GOT3 (cell line): Measurements from ENCODE around the gene CELSR3.

Experiments
- DNase-seq: peaks from one replicate; lab custom pipeline; 2025; ENCODE audit warnings: mixed read lengths; lab: John Stamatoyannopoulos, UW

Gene CELSR3

DNA sequence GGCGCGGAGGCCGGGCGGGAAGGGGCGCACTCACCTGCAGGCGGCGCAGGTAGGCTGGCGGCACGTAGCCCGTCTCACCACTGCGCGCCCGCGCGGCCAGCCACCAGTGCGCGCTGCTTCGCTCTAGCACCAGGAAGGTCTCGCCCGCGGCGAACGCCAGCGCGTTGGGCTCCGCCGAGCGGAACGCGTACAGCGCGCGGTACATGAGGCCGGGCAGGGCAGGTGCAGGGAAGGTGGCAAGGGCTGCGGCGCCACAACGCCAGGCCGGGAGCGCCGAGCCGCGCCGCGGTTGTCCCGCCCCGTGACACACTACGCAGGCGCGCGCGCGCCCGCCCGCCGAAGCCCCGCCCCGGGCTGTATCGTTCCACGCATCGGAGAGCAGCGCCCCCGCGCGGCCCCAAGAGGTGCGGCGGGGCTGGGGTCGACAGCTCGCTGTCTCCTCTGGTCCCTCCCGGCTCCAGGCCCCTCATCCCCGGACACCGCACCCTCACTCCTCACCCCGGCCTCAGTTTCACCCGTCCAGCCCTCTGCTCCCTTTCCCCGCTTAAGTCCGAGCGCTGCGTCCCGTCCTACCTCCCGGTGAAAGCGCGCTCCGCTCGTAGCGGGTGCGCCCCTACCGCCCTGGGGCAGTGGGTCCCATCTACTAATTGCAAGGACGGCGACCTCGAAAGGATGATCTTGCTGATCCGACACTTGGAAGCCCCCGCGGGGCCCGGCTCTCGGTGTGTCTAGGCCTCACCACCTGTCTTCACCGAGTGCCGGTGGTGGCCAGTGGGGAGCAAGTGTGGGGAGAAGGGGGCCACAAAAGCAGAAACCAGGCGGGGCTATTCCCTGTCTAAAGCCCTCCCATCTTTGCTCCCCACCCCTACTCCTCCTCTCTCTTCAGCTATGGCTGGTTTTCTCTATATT is 23.2 kb upstream of the CELSR3 start, which contains the start of gene NCKIPSD:
TSS of gene NCKIPSD (minus strand) at position 313 of the 909 bp plus-strand sequence. CDS start at position 205, 108 bp downstream.
- DNase-seq = peak; percentile 61

- DNase-seq = no peak
Measured at GRCh38 chr3:48685293-48685602, 22.6 kb upstream of the CELSR3 start.

DNA sequence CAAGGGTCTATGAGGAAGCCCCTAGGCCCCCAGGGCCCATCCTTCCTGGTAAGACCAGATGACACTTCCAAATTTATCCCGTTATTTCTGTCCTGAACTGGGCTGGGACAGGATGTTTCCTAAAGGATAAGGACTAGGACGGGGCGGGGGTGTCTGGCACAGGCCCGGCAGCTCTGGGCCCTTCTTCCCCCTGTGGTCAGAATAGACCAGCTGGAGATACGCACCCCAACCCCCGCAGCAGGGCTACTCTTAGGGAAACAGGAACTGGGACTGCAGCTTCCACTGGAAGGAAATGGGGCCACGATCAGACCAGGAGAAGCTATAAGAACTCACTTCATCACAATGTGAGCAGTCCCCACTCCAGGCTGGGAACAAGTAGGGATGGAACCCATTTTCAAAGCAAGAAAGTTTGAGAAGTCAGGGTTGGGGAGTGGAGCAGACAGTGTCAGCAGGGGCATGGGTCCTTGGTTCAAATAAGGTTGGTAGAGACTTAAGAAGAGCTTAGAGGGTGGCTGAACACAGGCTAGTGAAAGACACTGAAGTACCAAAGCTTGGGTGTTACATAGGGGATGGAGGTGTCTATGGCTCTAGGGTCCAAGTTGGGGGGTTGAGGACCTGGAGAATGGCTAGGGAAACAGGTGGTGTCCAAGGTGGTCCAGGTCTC is 21.9 kb upstream of the CELSR3 start:
- no peak for DNase-seq

DNA sequence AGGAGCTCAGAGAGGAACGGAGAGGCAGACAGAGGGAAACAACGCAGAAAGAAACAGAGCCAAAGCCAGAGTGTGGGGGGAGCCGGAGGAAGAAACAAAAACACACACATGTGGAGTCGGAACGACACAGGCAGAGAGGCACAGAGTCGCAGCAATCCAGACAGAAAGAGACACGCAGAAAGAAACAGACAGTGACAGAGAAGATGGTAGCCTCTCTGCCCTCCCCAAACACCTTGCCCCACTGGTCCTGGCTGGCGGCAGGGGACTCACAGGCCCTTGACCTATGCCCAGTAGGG is 21.3 kb upstream of the CELSR3 start:
- DNase-seq = no peak

GRCh38 chr3:48682786-48683185 is 20.1 kb upstream of the CELSR3 start:
- no peak for DNase-seq

- no peak for DNase-seq
Measured at GRCh38 chr3:48681974-48682610, 19.4 kb upstream of the CELSR3 start.

GRCh38 chr3:48681541-48681880 is 18.8 kb upstream of the CELSR3 start:
- no peak for DNase-seq

DNA sequence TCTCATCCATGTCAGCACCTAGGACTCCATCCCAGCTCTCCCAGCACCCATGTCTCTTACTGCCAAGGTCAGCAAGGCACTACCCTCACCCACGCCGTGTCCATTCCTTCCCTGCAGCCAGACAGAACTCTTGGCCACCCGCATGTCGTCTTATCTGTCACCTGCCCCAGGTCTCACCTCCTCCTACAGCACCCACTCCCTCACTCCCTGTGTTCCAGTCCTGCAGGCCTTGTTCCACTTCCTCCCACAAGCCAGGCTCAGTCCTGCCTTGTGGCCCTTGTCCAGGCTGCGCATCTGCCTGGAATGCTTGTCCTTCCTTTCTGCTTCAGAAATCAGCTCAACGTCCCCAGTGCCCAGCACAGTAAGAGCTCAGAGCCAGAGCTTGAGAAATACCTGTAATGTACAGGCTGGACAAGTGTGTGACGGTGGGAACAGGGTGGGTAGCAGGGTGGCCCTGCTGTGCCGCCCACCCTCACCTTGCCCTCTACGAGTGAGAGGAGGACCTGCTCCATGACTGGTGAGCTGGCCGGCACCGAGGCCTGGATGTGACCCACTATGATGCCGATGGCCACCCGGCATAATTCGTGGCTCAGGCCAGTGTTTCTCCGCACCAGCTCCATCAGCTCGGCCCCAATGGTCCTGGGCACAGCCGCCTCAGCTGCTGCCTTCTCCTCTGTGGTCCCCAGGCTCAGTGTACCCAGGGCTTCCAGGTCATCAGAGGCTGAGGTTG is 18.3 kb upstream of the CELSR3 start:
- no peak for DNase-seq

DNA sequence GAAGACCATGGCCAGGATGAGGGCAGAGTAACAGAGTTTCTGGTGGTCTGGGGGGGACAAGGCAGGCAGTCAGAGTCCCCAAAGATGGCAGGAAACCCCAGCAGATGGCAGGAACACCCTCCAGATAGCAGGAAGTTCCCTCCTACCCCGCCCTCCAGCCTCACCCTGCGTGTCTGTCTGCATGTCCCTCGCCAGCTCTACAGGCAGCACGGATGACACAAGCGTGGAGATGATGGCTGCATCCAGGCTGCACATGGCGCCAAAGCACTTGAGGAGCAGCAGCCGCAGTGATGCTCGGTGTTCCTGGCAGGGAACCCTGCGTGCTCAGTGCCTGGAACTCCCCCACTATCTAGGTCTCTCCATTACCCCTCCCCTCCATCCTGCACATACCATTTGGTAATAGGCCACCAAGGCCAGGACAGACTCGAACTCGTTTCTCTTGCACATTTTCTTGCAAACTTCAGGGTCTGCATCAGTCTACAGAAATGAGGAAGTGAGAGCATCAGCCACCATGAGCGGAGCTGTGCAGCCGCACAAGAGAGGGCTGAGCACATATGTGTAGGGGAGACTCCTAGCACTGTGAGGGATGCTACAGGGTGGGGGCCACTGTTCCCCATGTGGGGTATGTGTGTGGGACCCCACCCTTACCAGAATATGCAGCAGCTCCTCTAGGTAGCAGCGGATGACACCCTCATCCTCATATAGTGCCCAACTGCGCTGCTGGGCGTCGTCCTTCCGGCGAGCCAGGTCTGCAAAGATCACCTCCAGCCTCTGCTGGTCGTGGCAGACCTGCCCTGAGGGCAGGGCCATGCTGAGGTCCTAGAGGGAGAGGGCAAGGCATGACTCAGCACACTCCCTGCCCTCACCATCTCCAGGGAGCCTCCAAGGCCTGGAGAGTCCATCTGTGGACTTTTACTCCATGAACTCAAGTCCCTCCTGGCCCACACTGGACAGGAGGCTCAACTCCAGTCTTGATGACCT is 17.0 kb upstream of the CELSR3 start:
- DNase-seq = no peak

GRCh38 chr3:48678566-48679380 is 16.1 kb upstream of the CELSR3 start:
- DNase-seq = no peak

DNA sequence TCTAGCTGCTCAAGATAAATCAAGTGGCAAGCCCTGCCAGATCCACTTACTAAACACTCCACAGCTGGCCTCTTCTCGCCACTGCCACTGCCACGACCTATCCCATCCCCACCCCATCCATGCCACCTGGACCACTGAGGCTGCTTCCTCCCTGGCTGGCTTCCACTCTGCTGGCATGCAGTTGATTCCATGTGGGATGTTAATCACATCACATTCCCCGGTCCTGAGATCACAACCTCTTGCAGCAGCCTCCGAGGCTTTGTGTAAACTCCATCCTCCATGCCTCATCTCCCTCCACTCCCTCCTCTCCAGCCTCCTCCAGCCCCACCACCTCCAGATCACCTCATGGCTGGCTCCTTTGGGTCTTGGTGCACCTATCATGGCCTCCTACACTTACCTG is 15.4 kb upstream of the CELSR3 start:
- no peak for DNase-seq

DNA sequence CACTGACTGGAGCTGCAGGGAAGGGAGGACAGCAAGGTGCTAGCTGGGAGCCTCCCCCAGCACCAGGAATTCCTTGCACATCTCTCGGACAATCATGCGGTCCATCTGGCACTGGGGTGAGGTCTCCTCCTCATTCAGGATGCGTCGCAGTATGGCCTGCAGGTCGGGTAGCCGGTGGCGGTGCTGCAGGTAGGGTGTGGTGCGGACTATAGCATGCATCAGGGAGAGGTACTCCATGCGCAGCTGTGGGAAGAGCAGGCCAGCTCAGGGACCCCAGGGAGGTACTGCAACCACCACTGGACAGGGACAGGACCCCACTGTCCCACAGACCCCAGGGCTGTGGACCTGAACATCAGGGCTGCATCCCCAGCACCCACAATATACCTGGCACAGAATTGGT is 11.8 kb upstream of the CELSR3 start:
- DNase-seq = no peak

DNA sequence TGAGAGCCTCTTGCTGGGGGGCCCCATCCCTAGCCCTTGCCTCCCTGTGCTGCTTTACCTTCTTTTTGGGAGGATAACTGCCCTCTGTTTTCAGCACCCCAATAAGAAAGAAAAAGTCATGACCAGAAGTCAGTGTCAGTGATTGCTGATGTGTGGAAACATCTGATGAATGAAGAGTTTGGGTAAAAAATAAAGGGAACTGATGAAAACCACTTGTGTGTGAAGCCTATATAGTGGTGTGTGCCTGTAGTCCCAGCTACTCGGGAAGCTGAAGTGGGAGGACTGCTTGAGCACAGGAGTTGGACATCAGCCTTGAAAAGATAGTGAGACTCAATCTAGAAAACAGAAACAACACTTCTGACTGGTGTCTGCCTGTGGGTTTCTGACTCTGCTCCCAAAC is 9.8 kb upstream of the CELSR3 start:
- no peak for DNase-seq

- DNase-seq = no peak
Measured at GRCh38 chr3:48664929-48665328, 2.2 kb upstream of the CELSR3 start.

- no peak for DNase-seq
Measured at GRCh38 chr3:48664313-48664644, 1.6 kb upstream of the CELSR3 start.

- peak; percentile 88 for DNase-seq
Measured at GRCh38 chr3:48663489-48664312, 1.0 kb upstream of the CELSR3 start.

GRCh38 chr3:48662145-48662752 is 437 bp downstream of the CELSR3 start:
- no peak for DNase-seq

DNA sequence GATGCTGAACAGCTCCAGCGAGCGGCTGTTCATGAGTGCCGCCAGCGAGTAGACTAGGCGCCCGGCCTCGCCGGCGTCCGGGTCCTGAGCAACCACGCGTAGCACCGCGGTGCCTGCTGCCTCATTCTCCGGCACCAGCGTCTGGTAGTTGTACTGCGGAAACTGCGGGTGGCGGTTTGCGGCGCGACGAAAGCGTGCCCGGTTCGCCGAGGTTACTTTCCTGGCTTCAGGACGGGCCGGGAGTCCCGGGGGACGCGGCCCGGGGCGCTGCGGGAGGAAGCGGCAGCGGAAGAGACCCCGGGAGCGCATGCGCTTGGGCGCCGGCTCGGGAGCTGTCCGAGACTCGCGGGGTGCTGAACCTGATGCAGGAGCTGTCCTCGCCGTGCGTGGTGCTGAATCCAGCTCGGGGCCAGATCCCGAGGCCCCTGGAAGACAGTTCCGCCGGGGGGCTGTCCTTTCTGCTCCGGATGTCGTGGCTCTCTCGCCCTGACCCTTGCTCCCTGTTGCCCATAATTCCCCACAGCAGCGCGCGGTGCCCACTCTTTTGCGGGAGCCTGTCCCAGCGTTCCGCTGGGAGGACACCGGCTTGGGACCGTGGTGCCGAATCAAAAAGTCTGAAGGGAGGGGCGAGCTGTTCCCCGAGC is 1.1 kb downstream of the CELSR3 start:
- DNase-seq = peak; percentile 45
